K562 (cell line): ENCODE data around the gene NUP62. TPM values are rescaled to one million over a fixed set of nuclear protein-coding genes. Genes with fewer than 3 reads are reported as not detected.

ENCODE experiments used
- ATAC-seq: fragments of 200-7000 bp; cut with Tn5 transposase; 3 replicates; pipeline ENCODE4 v1.9.1; 2020; ENCODE audit warnings: moderate library complexity
- BruUV-seq: library from RNA; stranded (reverse); fragments of 400-500 nt; replicated peaks from 2 replicates; lab custom pipeline; 2021; lab: Mats Ljungman, UMichigan
- CTCF ChIA-PET: fragments of 300-600 bp; formaldehyde crosslinking; extraction: SDS; loops from one replicate; lab custom pipeline; 2021; ENCODE audit warnings: low intra/inter-chr PET ratio; lab: Yijun Ruan, JAX
- POLR2A ChIA-PET: fragments of 300-600, 350-650 bp; sonication (Branson Sonifier 250); formaldehyde crosslinking; extraction: SDS; loops from one replicate; lab custom pipeline; 2021; ENCODE audit warnings: antibody characterized with exemption, inconsistent platforms; lab: Yijun Ruan, JAX
- DNase-seq, 4 experiments: peaks; one replicate each; pipeline versions ENCODE4 v3.0.0 to v3.0.0-alpha.2; 2011 to 2018; ENCODE audit warnings: low spot score in 3 of 4, mixed read lengths in 3 of 4; ENCODE audit errors: extremely low read depth in 1 of 4
- FAIRE-seq: peaks from 2 replicates; lab custom pipeline; 2011; peaks lifted over from hg19 to GRCh38; lab: Jason Lieb, UNC
- H2AFZ ChIP-seq: 2 replicates; pipeline ENCODE4 v1.6.0; 2011; ENCODE audit warnings: low read depth, low read length, control low read depth, inconsistent platforms
- H3K27ac ChIP-seq: fragments of 200-600 bp; 3 replicates; pipeline ENCODE4 v1.8.0; 2011; ENCODE audit warnings: low read depth, mild to moderate bottlenecking, control low read depth, inconsistent platforms, low read length, moderate library complexity, mixed read lengths; ENCODE audit errors: extremely low read depth
- H3K27me3 ChIP-seq, 2 experiments: fragments of 300-600 bp in 1 of 2; 2 replicates in 1 of 2; 3 replicates in 1 of 2; pipeline versions ENCODE4 v1.6.0 to v1.8.0; 2011; ENCODE audit warnings: inconsistent platforms in 2 of 2, low read length in 2 of 2, mild to moderate bottlenecking in 1 of 2, mixed read lengths in 1 of 2, moderate library complexity in 1 of 2; ENCODE audit not compliant: control insufficient read depth in 2 of 2, insufficient read depth in 2 of 2
- H3K36me3 ChIP-seq: fragments of 300-600 bp; 3 replicates; pipeline ENCODE4 v1.8.0; 2011; ENCODE audit warnings: mild to moderate bottlenecking, low read length, inconsistent platforms; ENCODE audit not compliant: control insufficient read depth, insufficient read depth
- H3K4me1 ChIP-seq, 2 experiments: fragments of 200-600 bp in 1 of 2; replicated peaks in 1 of 2; 2 replicates in 1 of 2; 3 replicates in 1 of 2; pipeline versions ENCODE4 v1.5.1 to v1.8.0; 2011; ENCODE audit warnings: inconsistent platforms in 2 of 2, low read length in 2 of 2, mild to moderate bottlenecking in 1 of 2, mixed read lengths in 1 of 2, moderate library complexity in 1 of 2; ENCODE audit not compliant: control insufficient read depth in 2 of 2, insufficient read depth in 2 of 2
- H3K4me2 ChIP-seq: 2 replicates; pipeline ENCODE4 v1.6.1; 2011; ENCODE audit warnings: low read length, control low read depth, inconsistent platforms, mixed read lengths; ENCODE audit not compliant: insufficient read depth
- H3K4me3 ChIP-seq: fragments of 200-600 bp; sonication (generic), shearing (Covaris generic); 2 replicates; pipeline ENCODE4 v1.5.1; 2016; ENCODE audit warnings: control low read depth, inconsistent platforms
- H3K79me2 ChIP-seq: fragments of 200-600 bp; 3 replicates; pipeline ENCODE4 v1.8.0; 2011; ENCODE audit warnings: low read length, inconsistent platforms; ENCODE audit not compliant: control insufficient read depth, insufficient read depth
- H3K9ac ChIP-seq, 2 experiments: 2 replicates each; pipeline versions ENCODE4 v1.6.0 to v1.6.1; 2011; ENCODE audit warnings: low read depth in 2 of 2, low read length in 2 of 2, control low read depth in 1 of 2, inconsistent platforms in 1 of 2, mild to moderate bottlenecking in 1 of 2, mixed read lengths in 1 of 2; ENCODE audit not compliant: insufficient read depth in 1 of 2
- H3K9me1 ChIP-seq: one replicate; pipeline ENCODE4 v1.6.0; 2011; ENCODE audit warnings: inconsistent platforms, mild to moderate bottlenecking, low read length, moderate library complexity; ENCODE audit not compliant: control insufficient read depth, insufficient read depth
- H3K9me3 ChIP-seq: replicated peaks from 2 replicates; pipeline ENCODE4 v1.5.1; 2011; ENCODE audit warnings: low read depth, low read length, inconsistent platforms; ENCODE audit not compliant: control insufficient read depth, insufficient read depth
- H4K20me1 ChIP-seq: replicated peaks from 2 replicates; pipeline ENCODE4 v1.6.1; 2011; ENCODE audit warnings: low read length, inconsistent platforms, mixed read lengths; ENCODE audit not compliant: control insufficient read depth, insufficient read depth
- CCNT2 ChIP-seq: IDR thresholded peaks from 2 replicates; pipeline ENCODE4 v1.6.1; 2011; ENCODE audit warnings: borderline replicate concordance, low read depth, mild to moderate bottlenecking, moderate library complexity, mixed read lengths, low read length; ENCODE audit not compliant: insufficient read length; ENCODE audit errors: extremely low read depth
- E2F8 ChIP-seq: fragments of 450-650 bp; IDR thresholded peaks from 2 replicates; pipeline ENCODE4 v1.7.1; 2018; ENCODE audit warnings: mild to moderate bottlenecking, low read depth; ENCODE audit not compliant: partially characterized antibody
- GABPB1 ChIP-seq: sonication (generic); formaldehyde crosslinking; IDR thresholded peaks from 2 replicates; pipeline ENCODE4 v1.8.0; 2022; ENCODE audit warnings: mild to moderate bottlenecking, missing genetic modification reagents
- HMG20A ChIP-seq: fragments of 450-650 bp; formaldehyde crosslinking; conservative IDR thresholded peaks from 2 replicates; pipeline ENCODE4 v1.4.0; 2020; ENCODE audit warnings: mild to moderate bottlenecking, mixed read lengths
- HMGN3 ChIP-seq: IDR thresholded peaks from 2 replicates; pipeline ENCODE4 v1.6.1; 2011; ENCODE audit warnings: borderline replicate concordance, low read depth, mild to moderate bottlenecking, mixed read lengths, low read length; ENCODE audit not compliant: insufficient read length; ENCODE audit errors: extremely low read depth
- HNRNPK ChIP-seq: fragments of 200-400 bp; formaldehyde crosslinking; IDR thresholded peaks from one replicate; pipeline ENCODE4 v1.6.1; 2018; ENCODE audit warnings: mild to moderate bottlenecking, low read depth, low read length; ENCODE audit not compliant: poor library complexity, severe bottlenecking
- PHB ChIP-seq: fragments of 250-450 bp; sonication (Bioruptor Pico); IDR thresholded peaks from 2 replicates; pipeline ENCODE4 v1.5.0; 2021
- POLR2H ChIP-seq: IDR thresholded peaks from 2 replicates; pipeline ENCODE4 v1.6.1; 2016; ENCODE audit warnings: missing genetic modification characterization, low read depth, mild to moderate bottlenecking, control low read depth, missing compliant biosample characterization, moderate library complexity
- RBM22 ChIP-seq: fragments of 200-400 bp; formaldehyde crosslinking; IDR thresholded peaks from 2 replicates; pipeline ENCODE4 v1.6.1; 2018; ENCODE audit warnings: low read length, low read depth; ENCODE audit not compliant: poor library complexity, severe bottlenecking
- RHOXF2B ChIP-seq: fragments of 250-450 bp; sonication (Bioruptor Pico); conservative IDR thresholded peaks from 2 replicates; pipeline ENCODE4 v1.5.1; 2021
- SNAPC5 ChIP-seq: fragments of 250-450 bp; sonication (Bioruptor Pico); IDR thresholded peaks from 2 replicates; pipeline ENCODE4 v1.8.0; 2021; ENCODE audit warnings: moderate library complexity, mild to moderate bottlenecking, inconsistent platforms
- TARDBP ChIP-seq: fragments of 450-650 bp; IDR thresholded peaks from 2 replicates; pipeline ENCODE4 v1.6.1; 2016
- ZNF24 ChIP-seq: fragments of 450-650 bp; IDR thresholded peaks from 2 replicates; pipeline ENCODE4 v1.6.1; 2016
- ZNF644 ChIP-seq: fragments of 200-800 bp; sonication (Bioruptor generic); IDR thresholded peaks from 2 replicates; pipeline ENCODE4 v1.6.1; 2016; ENCODE audit warnings: low read depth, missing genetic modification characterization, missing compliant biosample characterization
- ZNF717 ChIP-seq: fragments of 250-450 bp; sonication (Bioruptor Pico); IDR thresholded peaks from 2 replicates; pipeline ENCODE4 v1.5.0; 2021
- WGBS: fragments of 100-300 bp; shearing (Covaris generic); methylation state at CpG from one replicate; pipeline ENCODE4 v1.1.6; 2016; ENCODE audit warnings: low coverage, mixed read lengths; ENCODE audit not compliant: insufficient coverage; ENCODE audit errors: missing lambda C conversion rate; 5-methylcytosine and 5-hydroxymethylcytosine counted together
- in situ Hi-C: fragments of 300-500 bp; cut with MboI; formaldehyde crosslinking; loops from 4 replicates; pipeline ENCODE4 v1.15.0; 2018; ENCODE audit warnings: inconsistent platforms, mixed read lengths
- intact Hi-C: fragments of 100-400 bp; cut with micrococcal nuclease; formaldehyde crosslinking; loops from 2 replicates; pipeline ENCODE4 v1.14.2; 2022
- polyA plus RNA-seq, 8 experiments: library from polyadenylated mRNA; depleted of rRNA in 4 of 8; stranded (reverse) in 5 of 8; unstranded in 3 of 8; fragments of >200 nt; fragmentation: Nextera tagmentation in 2 of 8; fragmentation: Illumina TruSeq in 1 of 8; extraction: Ambion mirVana in 2 of 8; extraction: Trizol in 1 of 8; gene quantifications; 2 replicates each; pipeline versions ENCODE4 v1.2.1 to v1.2.3, GENCODE V29; 2011 to 2014; ENCODE audit warnings: inconsistent platforms in 1 of 8, missing spikeins in 1 of 8
- total RNA-seq, 7 experiments: library from RNA; depleted of rRNA in 6 of 7; stranded (reverse); fragments of >200 nt in 6 of 7; fragmentation: Illumina TruSeq in 2 of 7; extraction: Trizol in 2 of 7; gene quantifications; 2 replicates each; pipeline versions ENCODE4 v1.2.1 to v1.2.3, GENCODE V29; 2011 to 2021; ENCODE audit warnings: low replicate concordance in 1 of 7
- TF ChIP-seq, protein P1 (sequence below): fragments of 150-350 bp; conservative IDR thresholded peaks from 2 replicates; pipeline ENCODE4 v1.6.1; 2014; ENCODE audit warnings: low read length

NUP62 gene
- total and polyA plus RNA-seq, 9 of the 15 experiments (the other 6 are each of a cell fraction or from before 2014, with no cell fraction given): 16.9 to 109 (median 66.0) TPM

DNA sequence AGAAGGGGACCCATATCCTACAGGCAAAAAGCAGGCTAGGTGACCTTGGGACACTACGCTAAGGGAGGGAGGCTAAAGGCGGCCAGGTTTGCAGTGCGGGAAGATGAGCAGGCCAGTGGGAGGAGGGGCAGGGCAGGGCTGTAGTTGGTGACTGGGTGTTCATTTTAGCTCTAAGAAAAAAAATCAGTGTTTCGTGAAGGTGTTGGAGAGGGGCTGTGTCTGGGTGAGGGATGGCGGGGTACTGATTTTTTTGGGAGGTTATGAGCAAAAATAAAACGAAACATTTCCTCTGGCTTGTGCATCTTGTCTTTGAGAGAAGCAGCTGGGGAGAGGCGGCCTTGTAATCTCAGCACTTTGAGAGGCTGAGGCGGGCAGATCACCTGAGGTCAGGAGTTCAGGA is 4.3 kb upstream of the NUP62 start (continued):
- TF ChIP-seq E2F8 (peak; percentile 87), ZNF717 (0 out of 2 replicates have a peak, but pooled peaks have one; percentile 21), ZNF644 (tag) (no peak), RHOXF2B (CRISPR knock-in tag) (peak; percentile 88), SNAPC5 (CRISPR knock-in tag) (no peak)

- no TSS peak for BruUV-seq
- no peak for FAIRE-seq
- peaks cover 34% of the 10 kb centered on the region for H3K79me2 ChIP-seq
- DNase-seq: no peak
- H3K4me2 ChIP-seq: no peak overlapping the region
- no peak overlapping the region for H3K27ac ChIP-seq
- H2AFZ ChIP-seq: no peak overlapping the region
- H3K9me1 ChIP-seq: peaks cover 5% of the 10 kb centered on the region
- WGBS: 89% methylated on average over 4 of the region's 25 CpGs
- peaks cover 10 to 38% of the 10 kb centered on the region in 2 experiments for H3K4me1 ChIP-seq
- in situ Hi-C loops (loop anchor here (10.0 kb wide), 1 partner anchor 162 kb away; no protein-coding TSS in a partner anchor), intact Hi-C loops (no loop called here)
- H3K27me3 ChIP-seq: no peaks in the 10 kb centered on the region
- CTCF ChIA-PET: no interaction called here
- peaks cover 8% of the 10 kb centered on the region for H4K20me1 ChIP-seq
- POLR2A ChIA-PET: interaction anchor here (0.6 to 0.8 kb wide), 2 partner anchors 54 to 64 kb away, joined by 3 to 4 read pairs; no protein-coding TSS in a partner anchor
- H3K9ac ChIP-seq: peak overlapping the region in 1 of 2 experiments; percentile 65; a peak in 2 of 4 replicates
- no peak for ATAC-seq
- H3K4me3 ChIP-seq: no peak overlapping the region
- peaks cover 13% of the 10 kb centered on the region; the same call in 2 of the 3 replicates for H3K36me3 ChIP-seq
- no peaks in the 10 kb centered on the region for H3K9me3 ChIP-seq
- TF ChIP-seq HMGN3: peak; percentile 26
- TF ChIP-seq PHB (CRISPR knock-in tag): 0 out of 2 replicates have a peak, but pooled peaks have one; percentile 65
- peak; percentile 41 for TF ChIP-seq CCNT2
- no peak for TF ChIP-seq ZNF24
- TF ChIP-seq POLR2H: no peak
- TF ChIP-seq, protein P1, sequence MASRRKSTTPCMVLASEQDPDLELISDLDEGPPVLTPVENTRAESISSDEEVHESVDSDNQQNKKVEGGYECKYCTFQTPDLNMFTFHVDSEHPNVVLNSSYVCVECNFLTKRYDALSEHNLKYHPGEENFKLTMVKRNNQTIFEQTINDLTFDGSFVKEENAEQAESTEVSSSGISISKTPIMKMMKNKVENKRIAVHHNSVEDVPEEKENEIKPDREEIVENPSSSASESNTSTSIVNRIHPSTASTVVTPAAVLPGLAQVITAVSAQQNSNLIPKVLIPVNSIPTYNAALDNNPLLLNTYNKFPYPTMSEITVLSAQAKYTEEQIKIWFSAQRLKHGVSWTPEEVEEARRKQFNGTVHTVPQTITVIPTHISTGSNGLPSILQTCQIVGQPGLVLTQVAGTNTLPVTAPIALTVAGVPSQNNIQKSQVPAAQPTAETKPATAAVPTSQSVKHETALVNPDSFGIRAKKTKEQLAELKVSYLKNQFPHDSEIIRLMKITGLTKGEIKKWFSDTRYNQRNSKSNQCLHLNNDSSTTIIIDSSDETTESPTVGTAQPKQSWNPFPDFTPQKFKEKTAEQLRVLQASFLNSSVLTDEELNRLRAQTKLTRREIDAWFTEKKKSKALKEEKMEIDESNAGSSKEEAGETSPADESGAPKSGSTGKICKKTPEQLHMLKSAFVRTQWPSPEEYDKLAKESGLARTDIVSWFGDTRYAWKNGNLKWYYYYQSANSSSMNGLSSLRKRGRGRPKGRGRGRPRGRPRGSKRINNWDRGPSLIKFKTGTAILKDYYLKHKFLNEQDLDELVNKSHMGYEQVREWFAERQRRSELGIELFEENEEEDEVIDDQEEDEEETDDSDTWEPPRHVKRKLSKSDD: no peak
- peak; percentile 98 for TF ChIP-seq RBM22
- TF ChIP-seq TARDBP: peak; percentile 90; the same call in 1 of the 2 replicates
- no peak for TF ChIP-seq HMG20A (CRISPR knock-in tag)
- no peak for TF ChIP-seq HNRNPK
- TF ChIP-seq GABPB1 (CRISPR knock-in tag): 0 out of 2 replicates have a peak, but pooled peaks have one; percentile 10
These were observed 3.4 kb upstream of the NUP62 start for GRCh38 chr19:49932731-49933131.
